Keratinocyte (primary cell): ENCODE data around the gene OR11G2.

Experiments
- CTCF ChIP-seq, 3 experiments: IDR thresholded peaks in 1 of 3; conservative IDR thresholded peaks in 1 of 3; optimal IDR thresholded peaks in 1 of 3; 2 replicates in 2 of 3; 3 replicates in 1 of 3; pipeline versions ENCODE3 to v1.5.1; 2011; ENCODE audit warnings: low read length in 3 of 3, mild to moderate bottlenecking in 3 of 3, moderate library complexity in 2 of 3, control low read depth in 1 of 3, inconsistent platforms in 1 of 3; ENCODE audit not compliant: insufficient read depth in 2 of 3; ENCODE audit errors: extremely low read depth in 1 of 3
- EZH2 ChIP-seq: IDR thresholded peaks from one replicate; pipeline ENCODE4 v1.6.1; 2012; ENCODE audit warnings: inconsistent platforms, mild to moderate bottlenecking, low read length, moderate library complexity

DNA sequence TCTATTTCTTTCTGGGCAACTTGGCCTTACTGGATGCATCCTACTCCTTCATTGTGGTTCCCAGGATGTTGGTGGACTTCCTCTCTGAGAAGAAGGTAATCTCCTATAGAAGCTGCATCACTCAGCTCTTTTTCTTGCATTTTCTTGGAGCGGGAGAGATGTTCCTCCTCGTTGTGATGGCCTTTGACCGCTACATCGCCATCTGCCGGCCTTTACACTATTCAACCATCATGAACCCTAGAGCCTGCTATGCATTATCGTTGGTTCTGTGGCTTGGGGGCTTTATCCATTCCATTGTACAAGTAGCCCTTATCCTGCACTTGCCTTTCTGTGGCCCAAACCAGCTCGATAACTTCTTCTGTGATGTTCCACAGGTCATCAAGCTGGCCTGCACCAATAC, 46.8 kb upstream of the OR11G2 start:
- TF ChIP-seq CTCF (optimal IDR thresholded peaks at IDR 0.05 in 1 of 3, IDR thresholded peaks at IDR 0.05 in 1 of 3, conservative IDR thresholded peaks at IDR 0.05 in 1 of 3; ENCODE audit: extremely low read depth in 1 of 3, insufficient read depth in 2 of 3, low read length in 3 of 3) = no peak
- TF ChIP-seq EZH2 = no peak
